AG04449 (cell line): ENCODE results near the gene ACOT7.

Experiments used
- CTCF ChIA-PET: fragments of 350-600 bp; formaldehyde crosslinking; extraction: SDS; loops from one replicate; lab custom pipeline; 2021; ENCODE audit warnings: antibody characterized with exemption; lab: Yijun Ruan, JAX
- POLR2A ChIA-PET: fragments of 400-600, 350-600 bp; formaldehyde crosslinking; extraction: SDS; loops from one replicate; lab custom pipeline; 2020; ENCODE audit warnings: antibody characterized with exemption, inconsistent platforms; lab: Yijun Ruan, JAX
- DNase-seq: peaks from one replicate; pipeline ENCODE4 v3.0.0-alpha.2; 2010; ENCODE audit warnings: low read depth, low spot score
- H3K4me3 ChIP-seq: 2 replicates; pipeline ENCODE4 v1.5.1; 2011; ENCODE audit warnings: low read depth, mild to moderate bottlenecking, control low read depth, low read length
- TF ChIP-seq, protein P1 (sequence below): IDR thresholded peaks from one replicate; pipeline ENCODE4 v1.5.1; 2011; ENCODE audit warnings: mild to moderate bottlenecking, moderate library complexity, low read length, control low read depth, inconsistent platforms; ENCODE audit not compliant: insufficient read depth; ENCODE audit errors: missing control alignments

Gene ACOT7

GRCh38 chr1:6269296-6269695, 124.3 kb downstream of the ACOT7 start:
- TF ChIP-seq, protein P1, sequence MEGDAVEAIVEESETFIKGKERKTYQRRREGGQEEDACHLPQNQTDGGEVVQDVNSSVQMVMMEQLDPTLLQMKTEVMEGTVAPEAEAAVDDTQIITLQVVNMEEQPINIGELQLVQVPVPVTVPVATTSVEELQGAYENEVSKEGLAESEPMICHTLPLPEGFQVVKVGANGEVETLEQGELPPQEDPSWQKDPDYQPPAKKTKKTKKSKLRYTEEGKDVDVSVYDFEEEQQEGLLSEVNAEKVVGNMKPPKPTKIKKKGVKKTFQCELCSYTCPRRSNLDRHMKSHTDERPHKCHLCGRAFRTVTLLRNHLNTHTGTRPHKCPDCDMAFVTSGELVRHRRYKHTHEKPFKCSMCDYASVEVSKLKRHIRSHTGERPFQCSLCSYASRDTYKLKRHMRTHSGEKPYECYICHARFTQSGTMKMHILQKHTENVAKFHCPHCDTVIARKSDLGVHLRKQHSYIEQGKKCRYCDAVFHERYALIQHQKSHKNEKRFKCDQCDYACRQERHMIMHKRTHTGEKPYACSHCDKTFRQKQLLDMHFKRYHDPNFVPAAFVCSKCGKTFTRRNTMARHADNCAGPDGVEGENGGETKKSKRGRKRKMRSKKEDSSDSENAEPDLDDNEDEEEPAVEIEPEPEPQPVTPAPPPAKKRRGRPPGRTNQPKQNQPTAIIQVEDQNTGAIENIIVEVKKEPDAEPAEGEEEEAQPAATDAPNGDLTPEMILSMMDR = no peak
- ChIA-PET POLR2A (no interaction called here), CTCF (interaction anchor here (1.2 kb wide), 1 partner anchor 10 kb away, joined by 4 read pairs; no protein-coding TSS in a partner anchor)
- no peak overlapping the region for H3K4me3 ChIP-seq
- no peak for DNase-seq

GRCh38 chr1:6268415-6268814, 125.2 kb downstream of the ACOT7 start:
- DNase-seq = no peak
- TF ChIP-seq, protein P1 = peak; percentile 3
- CTCF ChIA-PET = interaction anchor here (0.5 to 4.1 kb wide), 8 partner anchors 8 to 75 kb away, joined by 3 to 31 read pairs (median 4); no protein-coding TSS in a partner anchor
- H3K4me3 ChIP-seq = no peak overlapping the region
- POLR2A ChIA-PET = no interaction called here

- no peak for DNase-seq
- ChIA-PET CTCF (interaction anchor here (0.6 to 4.1 kb wide), 7 partner anchors 8 to 76 kb away, joined by 3 to 31 read pairs (median 4); no protein-coding TSS in a partner anchor), POLR2A (no interaction called here)
- H3K4me3 ChIP-seq = no peak overlapping the region
- TF ChIP-seq, protein P1 = no peak
Observed at GRCh38 chr1:6267686-6268322, 125.8 kb downstream of the ACOT7 start.

GRCh38 chr1:6266641-6267040, 126.9 kb downstream of the ACOT7 start:
- ChIA-PET POLR2A (no interaction called here), CTCF (interaction anchor here (0.7 to 4.1 kb wide), 5 partner anchors 20 to 79 kb away, joined by 3 to 31 read pairs (median 3); partner anchors contain the start of gene RNF207)
- H3K4me3 ChIP-seq = no peak overlapping the region
- no peak for DNase-seq
- TF ChIP-seq, protein P1 = no peak

DNA sequence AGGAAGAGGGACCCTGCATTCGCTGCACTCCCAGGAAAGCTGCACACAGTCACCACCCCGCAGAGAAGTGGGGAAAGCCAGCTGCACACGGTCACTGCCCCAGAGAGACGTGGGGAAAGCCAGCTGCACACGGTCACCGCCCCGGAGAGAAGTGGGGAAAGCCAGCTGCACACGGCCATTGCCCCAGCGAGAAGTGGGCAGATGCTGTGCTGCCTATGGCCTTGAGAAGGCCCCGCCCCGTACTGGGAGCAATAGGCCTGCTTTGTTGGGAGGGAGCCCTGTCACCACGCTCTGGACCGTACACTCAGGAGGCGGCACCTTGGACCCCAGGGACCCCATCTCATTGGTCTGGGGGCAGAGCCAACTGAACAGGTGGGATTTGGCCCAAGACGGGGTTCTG, 128.4 kb downstream of the ACOT7 start:
- ChIA-PET POLR2A (no interaction called here), CTCF (interaction anchor here (1.4 to 4.1 kb wide), 3 partner anchors 12 to 80 kb away, joined by 3 to 31 read pairs (median 3); no protein-coding TSS in a partner anchor)
- no peak overlapping the region for H3K4me3 ChIP-seq
- DNase-seq = no peak
- TF ChIP-seq, protein P1 = no peak

DNA sequence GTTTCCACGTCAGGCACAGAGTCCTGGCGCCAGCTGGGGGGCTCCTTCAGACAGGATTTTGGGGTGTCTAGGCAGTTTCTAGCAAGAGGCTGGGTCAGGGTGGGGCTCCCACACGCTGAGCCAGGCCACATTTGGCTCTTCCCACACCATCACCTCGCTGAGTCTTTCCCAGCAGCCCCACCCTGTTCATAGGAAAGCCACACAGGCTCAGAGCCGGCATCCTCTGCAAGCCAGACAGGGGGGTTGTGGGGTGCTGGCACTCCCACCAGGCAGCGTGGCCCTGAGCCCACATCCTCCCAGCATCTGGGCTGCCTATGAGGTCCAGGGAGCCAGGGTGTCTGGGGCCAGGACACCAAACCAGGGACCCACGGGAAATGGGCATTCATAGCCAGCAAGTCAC, 129.9 kb downstream of the ACOT7 start:
- TF ChIP-seq, protein P1 = no peak
- H3K4me3 ChIP-seq = no peak overlapping the region
- CTCF ChIA-PET = interaction anchor here (1.3 to 3.2 kb wide), 2 partner anchors 16 kb away, joined by 3 to 14 read pairs; no protein-coding TSS in a partner anchor
- DNase-seq = no peak
- POLR2A ChIA-PET = no interaction called here
